Adrenal gland (tissue), 12 donors: Measurements from ENCODE around the gene INTS6L. TPM values are rescaled to one million over a fixed set of nuclear protein-coding genes. Genes with fewer than 3 reads are reported as not detected.
"Not testable (repeated sequence)": the region's sequence is repeated elsewhere in the genome, so short reads cannot be mapped to it uniquely, and the experiment has no call there.

Source experiments
- DNase-seq, 7 donors: peaks; one replicate each; pipeline ENCODE4 v3.0.0-alpha.2; 2019 to 2020
- H3K27ac ChIP-seq, 5 donors: fragments of 200-600 bp; sonication (generic) in 4 of 5; 1 replicate in 3 of 5; 2 replicates in 2 of 5; pipeline versions ENCODE4 v1.5.1 to v1.8.0; 2016 to 2020; ENCODE audit warnings: mild to moderate bottlenecking in 1 of 5
- H3K27me3 ChIP-seq: fragments of 200-600 bp; 2 replicates; pipeline ENCODE4 v1.8.0; 2021
- H3K36me3 ChIP-seq, 2 donors: fragments of 200-600 bp; replicated peaks in 1 of 2; 1 replicate in 1 of 2; 2 replicates in 1 of 2; pipeline versions ENCODE4 v1.5.1 to v1.8.0; 2018 to 2022
- H3K4me1 ChIP-seq, 2 donors: fragments of 200-600 bp; replicated peaks in 1 of 2; 1 replicate in 1 of 2; 2 replicates in 1 of 2; pipeline versions ENCODE4 v1.5.1 to v1.8.0; 2018 to 2021
- H3K4me3 ChIP-seq, 4 donors: fragments of 200-600 bp; sonication (generic) in 3 of 4; one replicate each; pipeline ENCODE4 v1.5.1; 2016 to 2018
- H3K9me3 ChIP-seq, 3 donors: fragments of 200-600 bp; sonication (generic) in 1 of 3; replicated peaks in 1 of 3; 1 replicate in 2 of 3; 2 replicates in 1 of 3; pipeline versions ENCODE4 v1.5.1 to v1.8.0; 2016 to 2021
- POLR2A ChIP-seq, 2 donors: fragments of 450-650 bp; IDR thresholded peaks; one replicate each; pipeline ENCODE4 v1.6.1; 2017; ENCODE audit warnings: antibody characterized with exemption in 2 of 2, mild to moderate bottlenecking in 2 of 2, moderate library complexity in 1 of 2
- WGBS, 4 donors: extraction: QIAGEN DNeasy Blood & Tissue Kit in 2 of 4; methylation state at CpG; one replicate each; pipeline versions ENCODE4 v1.1.5 to v1.1.7; 2013 to 2017; 5-methylcytosine and 5-hydroxymethylcytosine counted together
- intact Hi-C, 2 donors: fragments of 100-400 bp; cut with DNase I; formaldehyde crosslinking; loops; one replicate each; pipeline versions ENCODE4 v1.14.1 to v1.15.0; 2022 to 2023
- polyA plus RNA-seq, 3 donors: library from polyadenylated mRNA; stranded (reverse); fragments of 200-250 nt in 2 of 3; fragments of 350-450 nt in 1 of 3; fragmentation: Illumina TruSeq in 1 of 3; extraction: RNeasy Lipid Tissue Mini Kit (QIAGEN cat#74804) in 1 of 3; gene quantifications; one replicate each; pipeline ENCODE4 v1.2.3, GENCODE V29; 2013 to 2014
- total RNA-seq, 9 donors: library from RNA; depleted of rRNA in 4 of 9; stranded (reverse); fragments of >200 nt in 4 of 9; fragments of 120-200 nt in 1 of 9; fragmentation: NEBNext Ultra II Directional in 1 of 9; extraction: Animal tissue kit (Norgen Biotek cat#: 25700) in 1 of 9; gene quantifications; one replicate each; pipeline versions ENCODE4 v1.1.0 to v1.2.4, GENCODE V29; 2013 to 2023
- TF ChIP-seq, protein P1 (sequence below), 6 experiments: fragments of 450-650 bp in 4 of 6; fragments of 200-600 bp in 2 of 6; sonication (generic) in 1 of 6; IDR thresholded peaks; 1 replicate in 5 of 6; 2 replicates in 1 of 6; pipeline versions ENCODE4 v1.5.1 to v1.8.0; 2016 to 2021; ENCODE audit warnings: antibody characterized with exemption in 6 of 6, mild to moderate bottlenecking in 2 of 6, moderate library complexity in 1 of 6
- donor health status: healthy with polysubstance abuse.
- donor health status: Bipolar disorder and iron deficiency.
- donor health status: DM: yes; HTN: yes; CAD: no.
- donor health status: DM: no; HTN: no; CAD: no.
- donor health status: DM: no; HTN: no; CAD: no.
- donor health status: DM: yes; HTN: yes; CAD: no.

The INTS6L gene
- total and polyA plus RNA-seq, 12 donors = 7.5 to 85.0 (median 14.8) TPM

DNA sequence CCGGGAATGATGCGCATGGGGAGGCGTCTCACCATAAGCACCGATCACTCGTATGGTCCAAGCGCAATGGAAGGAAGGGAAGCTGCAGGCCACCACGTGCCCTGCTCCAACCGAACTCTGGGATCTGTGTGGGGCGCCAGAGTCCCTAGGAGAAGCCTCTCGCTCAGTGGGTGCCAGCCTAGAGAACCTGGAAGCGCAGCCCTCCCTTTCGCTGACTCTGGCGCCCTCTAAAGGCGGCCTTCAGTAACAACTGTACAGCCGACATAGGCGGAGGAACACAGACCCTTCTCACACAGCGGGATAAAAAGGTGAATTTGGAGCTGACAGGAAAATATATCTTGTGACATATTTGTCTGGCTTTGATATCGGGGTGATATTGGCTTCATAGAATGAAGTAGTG lies 76.0 kb downstream of the INTS6L start:
- WGBS, 4 donors = 45 to 61% (median 58%) methylated on average over 11 to 18 of the region's 18 CpGs
- intact Hi-C loops = no loop called here
- peak; percentile 18 to 55 (median 37) for DNase-seq

DNA sequence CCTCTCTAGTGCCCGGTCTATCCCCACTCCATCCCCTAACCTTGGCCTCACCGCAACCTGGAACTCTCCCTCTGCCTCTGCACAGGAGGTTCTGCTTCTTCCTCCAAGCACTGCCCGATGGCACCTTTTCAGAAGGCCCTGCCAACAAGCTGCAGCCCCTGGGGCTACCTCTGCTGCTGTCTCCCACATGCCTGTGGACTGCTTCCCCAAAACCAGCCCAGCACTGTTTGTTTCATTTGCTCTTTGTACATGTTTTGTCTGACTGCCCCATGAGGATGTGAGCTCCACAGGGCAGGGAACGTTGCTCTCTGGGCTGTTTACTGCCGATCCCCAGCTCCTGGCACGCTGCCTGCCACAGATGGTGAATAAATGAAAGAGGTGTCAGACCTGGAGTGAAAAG lies 85.4 kb downstream of the INTS6L start:
- intact Hi-C loops = no loop called here
- H3K36me3 ChIP-seq = no peaks in the 10 kb centered on the region
- no peak overlapping the region for H3K4me3 ChIP-seq
- H3K27me3 ChIP-seq = peaks cover 10% of the 10 kb centered on the region
- TF ChIP-seq, protein P1, sequence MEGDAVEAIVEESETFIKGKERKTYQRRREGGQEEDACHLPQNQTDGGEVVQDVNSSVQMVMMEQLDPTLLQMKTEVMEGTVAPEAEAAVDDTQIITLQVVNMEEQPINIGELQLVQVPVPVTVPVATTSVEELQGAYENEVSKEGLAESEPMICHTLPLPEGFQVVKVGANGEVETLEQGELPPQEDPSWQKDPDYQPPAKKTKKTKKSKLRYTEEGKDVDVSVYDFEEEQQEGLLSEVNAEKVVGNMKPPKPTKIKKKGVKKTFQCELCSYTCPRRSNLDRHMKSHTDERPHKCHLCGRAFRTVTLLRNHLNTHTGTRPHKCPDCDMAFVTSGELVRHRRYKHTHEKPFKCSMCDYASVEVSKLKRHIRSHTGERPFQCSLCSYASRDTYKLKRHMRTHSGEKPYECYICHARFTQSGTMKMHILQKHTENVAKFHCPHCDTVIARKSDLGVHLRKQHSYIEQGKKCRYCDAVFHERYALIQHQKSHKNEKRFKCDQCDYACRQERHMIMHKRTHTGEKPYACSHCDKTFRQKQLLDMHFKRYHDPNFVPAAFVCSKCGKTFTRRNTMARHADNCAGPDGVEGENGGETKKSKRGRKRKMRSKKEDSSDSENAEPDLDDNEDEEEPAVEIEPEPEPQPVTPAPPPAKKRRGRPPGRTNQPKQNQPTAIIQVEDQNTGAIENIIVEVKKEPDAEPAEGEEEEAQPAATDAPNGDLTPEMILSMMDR (IDR thresholded peaks at IDR 0.05) = no peak
- no peak for TF ChIP-seq POLR2A (IDR thresholded peaks at IDR 0.05)
- WGBS, 4 donors = 53 to 78% (median 71%) methylated on average over 5 to 6 of the region's 6 CpGs
- no peaks in the 10 kb centered on the region for H3K9me3 ChIP-seq
- no peak for DNase-seq
- H3K4me1 ChIP-seq = no peaks in the 10 kb centered on the region
- no peak overlapping the region for H3K27ac ChIP-seq

More for the DNA sequence above, 76.0 kb downstream of the INTS6L start:
- Histone ChIP-seq H3K9me3 (no peaks in the 10 kb centered on the region), H3K36me3 (no peaks in the 10 kb centered on the region), H3K27me3 (peaks cover 3% of the 10 kb centered on the region), H3K4me3 (no peak overlapping the region), H3K27ac (no peak overlapping the region), H3K4me1 (no peaks in the 10 kb centered on the region)
- TF ChIP-seq POLR2A (IDR thresholded peaks at IDR 0.05) = no peak
- TF ChIP-seq, protein P1 (IDR thresholded peaks at IDR 0.05) = peak; percentile 10 to 57 (median 50)

GRCh38 chrX:135624408-135625204 lies 104.1 kb downstream of the INTS6L start:
- H3K27ac ChIP-seq, H3K27me3 ChIP-seq, H3K4me3 ChIP-seq, intact Hi-C loops, DNase-seq, H3K4me1 ChIP-seq, H3K36me3 ChIP-seq, H3K9me3 ChIP-seq: not testable (repeated sequence)
- WGBS, 4 donors = 61 to 76% (median 67%) methylated on average over 4 to 5 of the region's 7 CpGs

GRCh38 chrX:135625995-135626394 lies 105.5 kb downstream of the INTS6L start:
- H3K36me3 ChIP-seq = no peaks in the 10 kb centered on the region
- no peak for TF ChIP-seq POLR2A (IDR thresholded peaks at IDR 0.05)
- TF ChIP-seq, protein P1 (IDR thresholded peaks at IDR 0.05) = peak in 1 of 6 experiments; percentile 25
- H3K4me1 ChIP-seq = no peaks in the 10 kb centered on the region
- intact Hi-C loops = no loop called here
- H3K27me3 ChIP-seq = no peaks in the 10 kb centered on the region
- H3K4me3 ChIP-seq = no peak overlapping the region
- H3K27ac ChIP-seq = no peak overlapping the region
- no peaks in the 10 kb centered on the region for H3K9me3 ChIP-seq
- no peak for DNase-seq
- WGBS, 4 donors = 72 to 84% (median 80%) methylated on average over 6 of the region's 6 CpGs

GRCh38 chrX:135629342-135629741 lies 108.9 kb downstream of the INTS6L start:
- 58 to 81% (median 68%) methylated on average over 3 of the region's 3 CpGs for WGBS, 4 donors
- Histone ChIP-seq H3K4me1 (no peaks in the 10 kb centered on the region), H3K36me3 (no peaks in the 10 kb centered on the region), H3K27ac (no peak overlapping the region), H3K4me3 (no peak overlapping the region), H3K9me3 (no peaks in the 10 kb centered on the region), H3K27me3 (no peaks in the 10 kb centered on the region)
- TF ChIP-seq POLR2A (IDR thresholded peaks at IDR 0.05) = no peak
- TF ChIP-seq, protein P1 (IDR thresholded peaks at IDR 0.05) = no peak
- intact Hi-C loops = no loop called here
- DNase-seq = no peak
